ENCODE results near the gene KRTCAP3.
A peak's percentile ranks its signal among the peaks of the same experiment; 100 is the strongest.
"Not testable (repeated sequence)": the region's sequence is repeated elsewhere in the genome, so short reads cannot be mapped to it uniquely, and the experiment has no call there.

Gene KRTCAP3

GRCh38 chr2:27441958-27442919 lies at the start of gene KRTCAP3:
KRTCAP3 (plus strand) TSS chr2:27442381; CDS start chr2:27442413, 32 bp downstream.
- no peak for DNase-seq (ENCODE audit: low spot score)

GRCh38 chr2:27393225-27393624 lies 49.0 kb upstream of the KRTCAP3 start:
- no peak for DNase-seq (ENCODE audit: low spot score)

GRCh38 chr2:27398962-27399361 lies 43.2 kb upstream of the KRTCAP3 start:
- DNase-seq (ENCODE audit: low spot score) = no peak

- no peak for DNase-seq (ENCODE audit: low spot score)
Measured at GRCh38 chr2:27400348-27401135, 41.6 kb upstream of the KRTCAP3 start.

- peak; percentile 30 for DNase-seq (ENCODE audit: low spot score)
Measured at GRCh38 chr2:27407798-27408491, 34.2 kb upstream of the KRTCAP3 start.

GRCh38 chr2:27408601-27409320 lies 33.4 kb upstream of the KRTCAP3 start:
- peak; percentile 5 for DNase-seq (ENCODE audit: low spot score)

- DNase-seq (ENCODE audit: low spot score) = peak; percentile 97
Measured at GRCh38 chr2:27409321-27410073, 32.7 kb upstream of the KRTCAP3 start, which contains the start of gene PPM1G. PPM1G (minus strand) TSS chr2:27409591; CDS start chr2:27409422, 169 bp downstream.

GRCh38 chr2:27412419-27413152 lies 29.6 kb upstream of the KRTCAP3 start:
- no peak for DNase-seq (ENCODE audit: low spot score)

GRCh38 chr2:27416151-27416550 lies 26.0 kb upstream of the KRTCAP3 start:
- no peak for DNase-seq (ENCODE audit: low spot score)

- no peak for DNase-seq (ENCODE audit: low spot score)
Measured at GRCh38 chr2:27420996-27421395, 21.2 kb upstream of the KRTCAP3 start.

- no peak for DNase-seq (ENCODE audit: low spot score)
Measured at GRCh38 chr2:27421660-27422250, 20.4 kb upstream of the KRTCAP3 start.

GRCh38 chr2:27422958-27423357 lies 19.2 kb upstream of the KRTCAP3 start:
- no peak for DNase-seq (ENCODE audit: low spot score)

- DNase-seq (ENCODE audit: low spot score) = not testable (repeated sequence)
Measured at GRCh38 chr2:27425039-27425438, 17.1 kb upstream of the KRTCAP3 start.

- no peak for DNase-seq (ENCODE audit: low spot score)
Measured at GRCh38 chr2:27427863-27428212, 14.3 kb upstream of the KRTCAP3 start.

GRCh38 chr2:27428213-27428977 lies 13.8 kb upstream of the KRTCAP3 start, which contains the start of gene NRBP1:
NRBP1 (plus strand) TSS chr2:27428631; CDS start chr2:27433274, 4,643 bp downstream.
- DNase-seq (ENCODE audit: low spot score) = peak; percentile 95

GRCh38 chr2:27428978-27429541 lies 13.1 kb upstream of the KRTCAP3 start:
- DNase-seq (ENCODE audit: low spot score) = peak; percentile 77

- DNase-seq (ENCODE audit: low spot score) = no peak
Measured at GRCh38 chr2:27431395-27431794, 10.8 kb upstream of the KRTCAP3 start.

GRCh38 chr2:27435628-27436027 lies 6.6 kb upstream of the KRTCAP3 start:
- DNase-seq (ENCODE audit: low spot score) = no peak
